IMR-90 (cell line): ENCODE measurements around the gene PNMA8A. TPM values are rescaled to one million over a fixed set of nuclear protein-coding genes. Genes with fewer than 3 reads are reported as not detected.

Experiments used
- ATAC-seq: fragments of 200-7000 bp; cut with Tn5 transposase; 2 replicates; pipeline ENCODE4 v1.9.1; 2020; ENCODE audit warnings: low read depth, mild to moderate bottlenecking, moderate library complexity
- BruUV-seq: library from RNA; stranded (reverse); fragments of 400-500 nt; replicated peaks from 2 replicates; lab custom pipeline; 2021; lab: Mats Ljungman, UMichigan
- CTCF ChIA-PET: fragments of 300-600 bp; formaldehyde crosslinking; extraction: SDS; loops from one replicate; lab custom pipeline; 2021; ENCODE audit warnings: antibody characterized with exemption; lab: Yijun Ruan, JAX
- POLR2A ChIA-PET: fragments of 300-600 bp; sonication (Branson Sonifier 250); formaldehyde crosslinking; loops from one replicate; lab custom pipeline; 2022; ENCODE audit warnings: antibody characterized with exemption; ENCODE audit not compliant: unreplicated experiment; lab: Charles Lee
- DNase-seq: peaks from one replicate; pipeline ENCODE4 v3.0.0; 2013
- H2AFZ ChIP-seq: replicated peaks from 2 replicates; pipeline ENCODE3; 2013; ENCODE audit warnings: low read length, mild to moderate bottlenecking; ENCODE audit not compliant: poor library complexity
- H2AK5ac ChIP-seq: 2 replicates; pipeline ENCODE4 v1.6.1; 2013; ENCODE audit warnings: low read depth, low read length, inconsistent platforms
- H2AK9ac ChIP-seq: replicated peaks from 2 replicates; pipeline ENCODE3; 2013; ENCODE audit warnings: mild to moderate bottlenecking, low read depth, low read length, moderate library complexity; ENCODE audit not compliant: poor library complexity
- H2BK120ac ChIP-seq: 2 replicates; pipeline ENCODE4 v1.6.1; 2013; ENCODE audit warnings: low read depth, low read length, inconsistent platforms
- H2BK15ac ChIP-seq: 3 replicates; pipeline ENCODE4 v1.6.1; 2013; ENCODE audit warnings: low read depth, low read length, inconsistent platforms
- H2BK20ac ChIP-seq: 2 replicates; pipeline ENCODE4 v1.6.1; 2013; ENCODE audit warnings: low read depth, mild to moderate bottlenecking, inconsistent platforms, low read length, moderate library complexity
- H2BK5ac ChIP-seq: 2 replicates; pipeline ENCODE4 v1.6.1; 2013; ENCODE audit warnings: mild to moderate bottlenecking, low read depth, low read length, inconsistent platforms; ENCODE audit not compliant: poor library complexity, severe bottlenecking
- H3K14ac ChIP-seq: replicated peaks from 2 replicates; pipeline ENCODE4 v1.6.1; 2013; ENCODE audit warnings: low read depth, low read length, inconsistent platforms
- H3K18ac ChIP-seq: 2 replicates; pipeline ENCODE4 v1.6.1; 2013; ENCODE audit warnings: low read depth, low read length, control low read depth
- H3K23ac ChIP-seq: 2 replicates; pipeline ENCODE4 v1.6.1; 2013; ENCODE audit warnings: low read depth, low read length, inconsistent platforms
- H3K27ac ChIP-seq: 2 replicates; pipeline ENCODE4 v1.5.1; 2013; ENCODE audit warnings: mild to moderate bottlenecking, control low read depth, low read length; ENCODE audit not compliant: insufficient read depth
- H3K27me3 ChIP-seq: 2 replicates; pipeline ENCODE4 v1.6.1; 2013; ENCODE audit warnings: low read length; ENCODE audit not compliant: control insufficient read depth, insufficient read depth
- H3K36me3 ChIP-seq: 2 replicates; pipeline ENCODE4 v1.6.1; 2013; ENCODE audit warnings: low read length, mixed read lengths; ENCODE audit not compliant: control insufficient read depth, insufficient read depth
- H3K4ac ChIP-seq: 2 replicates; pipeline ENCODE4 v1.6.1; 2013; ENCODE audit warnings: low read depth, low read length, inconsistent platforms
- H3K4me1 ChIP-seq: 2 replicates; pipeline ENCODE4 v1.6.1; 2013; ENCODE audit warnings: low read length, mixed read lengths; ENCODE audit not compliant: control insufficient read depth, insufficient read depth
- H3K4me2 ChIP-seq: 2 replicates; pipeline ENCODE4 v1.6.1; 2013; ENCODE audit warnings: low read depth, mild to moderate bottlenecking, control low read depth, low read length, moderate library complexity
- H3K4me3 ChIP-seq: 2 replicates; pipeline ENCODE4 v1.5.1; 2013; ENCODE audit warnings: low read depth, mild to moderate bottlenecking, control low read depth, low read length, moderate library complexity; ENCODE audit not compliant: insufficient read depth
- H3K56ac ChIP-seq: 2 replicates; pipeline ENCODE4 v1.6.1; 2013; ENCODE audit warnings: low read length, inconsistent platforms; ENCODE audit not compliant: insufficient read depth; ENCODE audit errors: extremely low read depth
- H3K79me1 ChIP-seq, 2 experiments: 2 replicates each; pipeline ENCODE4 v1.6.1; 2013; ENCODE audit warnings: low read length in 2 of 2, inconsistent platforms in 1 of 2, low read depth in 1 of 2
- H3K9ac ChIP-seq: 2 replicates; pipeline ENCODE4 v1.6.1; 2013; ENCODE audit warnings: low read depth, low read length, control low read depth
- H3K9me1 ChIP-seq: 2 replicates; pipeline ENCODE4 v1.6.1; 2013; ENCODE audit warnings: low read length, inconsistent platforms; ENCODE audit not compliant: insufficient read depth
- H3K9me3 ChIP-seq: 2 replicates; pipeline ENCODE4 v1.6.1; 2013; ENCODE audit warnings: low read length; ENCODE audit not compliant: control insufficient read depth, insufficient read depth
- H4K20me1 ChIP-seq: 2 replicates; pipeline ENCODE4 v1.6.1; 2013; ENCODE audit warnings: low read length, inconsistent platforms; ENCODE audit not compliant: insufficient read depth
- H4K5ac ChIP-seq: 2 replicates; pipeline ENCODE4 v1.6.1; 2013; ENCODE audit warnings: mild to moderate bottlenecking, low read depth, low read length, control low read depth
- H4K8ac ChIP-seq, 2 experiments: 2 replicates each; pipeline ENCODE4 v1.6.1; 2013; ENCODE audit warnings: low read depth in 2 of 2, low read length in 2 of 2, control low read depth in 1 of 2, inconsistent platforms in 1 of 2
- H4K91ac ChIP-seq: 2 replicates; pipeline ENCODE4 v1.6.1; 2013; ENCODE audit warnings: low read depth, low read length, inconsistent platforms; ENCODE audit not compliant: insufficient read depth
- BHLHE40 ChIP-seq: fragments of 150-350 bp; IDR thresholded peaks from 2 replicates; pipeline ENCODE4 v1.6.1; 2016; ENCODE audit warnings: mild to moderate bottlenecking, low read depth, low read length
- CEBPB ChIP-seq: IDR thresholded peaks from 2 replicates; pipeline ENCODE4 v1.6.1; 2012; ENCODE audit warnings: low read depth, low read length, improper control_type of control experiment
- CHD1 ChIP-seq: IDR thresholded peaks from 2 replicates; pipeline ENCODE4 v1.6.1; 2012; ENCODE audit warnings: low read depth, low read length, improper control_type of control experiment
- FOS ChIP-seq: fragments of 150-350 bp; IDR thresholded peaks from 2 replicates; pipeline ENCODE4 v1.6.1; 2016; ENCODE audit warnings: low read depth, low read length
- MAFK ChIP-seq: IDR thresholded peaks from 2 replicates; pipeline ENCODE4 v1.6.1; 2012; ENCODE audit warnings: low read depth, low read length, improper control_type of control experiment
- MAZ ChIP-seq: IDR thresholded peaks from 2 replicates; pipeline ENCODE4 v1.6.1; 2012; ENCODE audit warnings: low read depth, mild to moderate bottlenecking, low read length, improper control_type of control experiment, moderate library complexity, borderline replicate concordance
- MXI1 ChIP-seq: IDR thresholded peaks from 2 replicates; pipeline ENCODE4 v1.6.1; 2012; ENCODE audit warnings: low read depth, mild to moderate bottlenecking, low read length, moderate library complexity, borderline replicate concordance
- NFE2L2 ChIP-seq: fragments of 150-350 bp; IDR thresholded peaks from 2 replicates; pipeline ENCODE4 v1.6.1; 2016; ENCODE audit warnings: low read depth, mild to moderate bottlenecking, low read length
- POLR2A ChIP-seq: IDR thresholded peaks from 2 replicates; pipeline ENCODE4 v1.6.1; 2012; ENCODE audit warnings: mild to moderate bottlenecking, low read depth, low read length
- RAD21 ChIP-seq: IDR thresholded peaks from 2 replicates; pipeline ENCODE4 v1.6.1; 2012; ENCODE audit warnings: low read length, improper control_type of control experiment
- RCOR1 ChIP-seq: IDR thresholded peaks from 2 replicates; pipeline ENCODE4 v1.6.1; 2012; ENCODE audit warnings: mild to moderate bottlenecking, low read length, improper control_type of control experiment; ENCODE audit not compliant: insufficient replicate concordance
- RFX5 ChIP-seq: IDR thresholded peaks from 2 replicates; pipeline ENCODE4 v1.8.0; 2012; ENCODE audit warnings: low read depth, mild to moderate bottlenecking, low read length, moderate library complexity
- SMC3 ChIP-seq: fragments of 150-350 bp; IDR thresholded peaks from 2 replicates; pipeline ENCODE4 v1.6.1; 2016; ENCODE audit warnings: low read depth, mild to moderate bottlenecking, antibody characterized with exemption, low read length, moderate library complexity
- WGBS, 2 experiments: methylation state at CpG; one replicate each; pipeline versions ENCODE4 v1.1.5 to v1.1.7; 2013; ENCODE audit warnings: missing lambda C conversion rate in 2 of 2; ENCODE audit not compliant: insufficient read length in 1 of 2; ENCODE audit errors: extremely low coverage in 2 of 2; 5-methylcytosine and 5-hydroxymethylcytosine counted together
- dilution Hi-C: fragments of 300-500 bp; cut with HindIII; formaldehyde crosslinking; loops from one replicate; pipeline ENCODE4 v1.14.3; 2018; ENCODE audit warnings: low sequenced_read_pairs; ENCODE audit not compliant: unreplicated experiment
- in situ Hi-C: fragments of 300-500 bp; cut with MboI; formaldehyde crosslinking; loops from 3 replicates; pipeline ENCODE4 v1.14.3; 2019; ENCODE audit warnings: low sequenced_read_pairs, inconsistent platforms, mixed read lengths
- intact Hi-C: fragments of 100-400 bp; cut with micrococcal nuclease; formaldehyde crosslinking; loops from 2 replicates; pipeline ENCODE4 v1.10.0; 2022
- polyA plus RNA-seq, 3 experiments: library from polyadenylated mRNA; depleted of rRNA; stranded (reverse); fragments of >200 nt; gene quantifications; 2 replicates each; pipeline ENCODE4 v1.2.3, GENCODE V29; 2012; ENCODE audit warnings: low replicate concordance in 1 of 3
- total RNA-seq: library from RNA; depleted of rRNA; stranded (reverse); fragments of >200 nt; gene quantifications from 2 replicates; pipeline ENCODE4 v1.2.3, GENCODE V29; 2012
- TF ChIP-seq, protein P1 (sequence below): conservative IDR thresholded peaks from 2 replicates; pipeline ENCODE4 v1.5.1; 2012; ENCODE audit warnings: mild to moderate bottlenecking, low read depth, low read length, improper control_type of control experiment
- TF ChIP-seq, protein P2 (sequence below): fragments of 150-350 bp; IDR thresholded peaks from 2 replicates; pipeline ENCODE4 v1.6.1; 2017; ENCODE audit warnings: mild to moderate bottlenecking, antibody characterized with exemption, low read length, low read depth
- TF ChIP-seq, protein P3 (sequence below): fragments of 150-350 bp; IDR thresholded peaks from 2 replicates; pipeline ENCODE4 v1.6.1; 2016; ENCODE audit warnings: low read depth, mild to moderate bottlenecking, low read length, moderate library complexity, borderline replicate concordance

PNMA8A gene
- total and polyA plus RNA-seq, 2 of the 4 experiments (the other 2 are of a cell fraction), result 0.77 to 0.90 TPM

DNA sequence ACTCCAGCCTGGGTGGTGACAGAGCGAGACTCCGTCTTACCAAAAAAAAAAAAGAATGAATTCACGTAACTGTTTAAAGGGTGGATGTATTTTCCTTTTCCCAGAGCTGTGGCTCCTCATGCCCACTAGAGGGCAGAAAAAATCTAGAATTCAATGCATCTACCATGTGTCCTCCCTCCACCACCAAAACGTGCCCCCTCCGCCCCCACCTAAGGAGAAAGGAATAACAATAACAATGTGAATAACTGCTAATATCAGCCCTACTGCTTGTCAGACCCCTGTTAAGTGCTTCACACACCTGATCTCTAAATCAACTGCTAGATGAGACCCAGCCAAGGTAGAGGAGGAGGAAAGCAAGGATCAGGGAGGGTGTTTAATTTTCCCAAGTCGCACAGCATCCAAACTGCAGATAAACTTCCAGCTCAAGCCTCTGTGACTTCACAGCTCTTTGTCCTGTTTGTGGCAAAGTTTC lies 44.6 kb upstream of the PNMA8A start:
- H3K4ac ChIP-seq, result no peak overlapping the region
- ChIA-PET CTCF (interaction anchor here (0.6 to 1.7 kb wide), 10 partner anchors 9 to 236 kb away, joined by 3 to 6 read pairs (median 4); partner anchors contain the start of gene PNMA8B), POLR2A (no interaction called here)
- H3K36me3 ChIP-seq, result no peaks in the 10 kb centered on the region
- H2BK5ac ChIP-seq, result no peak overlapping the region
- no peak overlapping the region for H4K5ac ChIP-seq
- H3K27me3 ChIP-seq, result peaks cover 7% of the 10 kb centered on the region
- H3K18ac ChIP-seq, result no peak overlapping the region
- H3K23ac ChIP-seq, result no peak overlapping the region
- no peak overlapping the region for H4K91ac ChIP-seq
- BruUV-seq, result no TSS peak
- no peak overlapping the region for H2AK5ac ChIP-seq
- H3K9ac ChIP-seq, result no peak overlapping the region
- H4K8ac ChIP-seq, result no peak overlapping the region
- no peak overlapping the region for H2AFZ ChIP-seq
- H3K79me1 ChIP-seq, result no peaks in the 10 kb centered on the region
- H4K20me1 ChIP-seq, result no peaks in the 10 kb centered on the region
- no peak for TF ChIP-seq MAFK
- TF ChIP-seq MXI1, result no peak
- TF ChIP-seq, protein P1, sequence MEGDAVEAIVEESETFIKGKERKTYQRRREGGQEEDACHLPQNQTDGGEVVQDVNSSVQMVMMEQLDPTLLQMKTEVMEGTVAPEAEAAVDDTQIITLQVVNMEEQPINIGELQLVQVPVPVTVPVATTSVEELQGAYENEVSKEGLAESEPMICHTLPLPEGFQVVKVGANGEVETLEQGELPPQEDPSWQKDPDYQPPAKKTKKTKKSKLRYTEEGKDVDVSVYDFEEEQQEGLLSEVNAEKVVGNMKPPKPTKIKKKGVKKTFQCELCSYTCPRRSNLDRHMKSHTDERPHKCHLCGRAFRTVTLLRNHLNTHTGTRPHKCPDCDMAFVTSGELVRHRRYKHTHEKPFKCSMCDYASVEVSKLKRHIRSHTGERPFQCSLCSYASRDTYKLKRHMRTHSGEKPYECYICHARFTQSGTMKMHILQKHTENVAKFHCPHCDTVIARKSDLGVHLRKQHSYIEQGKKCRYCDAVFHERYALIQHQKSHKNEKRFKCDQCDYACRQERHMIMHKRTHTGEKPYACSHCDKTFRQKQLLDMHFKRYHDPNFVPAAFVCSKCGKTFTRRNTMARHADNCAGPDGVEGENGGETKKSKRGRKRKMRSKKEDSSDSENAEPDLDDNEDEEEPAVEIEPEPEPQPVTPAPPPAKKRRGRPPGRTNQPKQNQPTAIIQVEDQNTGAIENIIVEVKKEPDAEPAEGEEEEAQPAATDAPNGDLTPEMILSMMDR, result peak; percentile 67
- TF ChIP-seq RAD21, result no peak
- TF ChIP-seq RFX5, result no peak
- TF ChIP-seq NFE2L2, result no peak
- no peak for TF ChIP-seq RCOR1
- no peak for TF ChIP-seq POLR2A
- TF ChIP-seq FOS, result no peak
- TF ChIP-seq, protein P2, sequence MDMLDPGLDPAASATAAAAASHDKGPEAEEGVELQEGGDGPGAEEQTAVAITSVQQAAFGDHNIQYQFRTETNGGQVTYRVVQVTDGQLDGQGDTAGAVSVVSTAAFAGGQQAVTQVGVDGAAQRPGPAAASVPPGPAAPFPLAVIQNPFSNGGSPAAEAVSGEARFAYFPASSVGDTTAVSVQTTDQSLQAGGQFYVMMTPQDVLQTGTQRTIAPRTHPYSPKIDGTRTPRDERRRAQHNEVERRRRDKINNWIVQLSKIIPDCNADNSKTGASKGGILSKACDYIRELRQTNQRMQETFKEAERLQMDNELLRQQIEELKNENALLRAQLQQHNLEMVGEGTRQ, result no peak; the same call in 1 of the 2 replicates
- TF ChIP-seq, protein P3, sequence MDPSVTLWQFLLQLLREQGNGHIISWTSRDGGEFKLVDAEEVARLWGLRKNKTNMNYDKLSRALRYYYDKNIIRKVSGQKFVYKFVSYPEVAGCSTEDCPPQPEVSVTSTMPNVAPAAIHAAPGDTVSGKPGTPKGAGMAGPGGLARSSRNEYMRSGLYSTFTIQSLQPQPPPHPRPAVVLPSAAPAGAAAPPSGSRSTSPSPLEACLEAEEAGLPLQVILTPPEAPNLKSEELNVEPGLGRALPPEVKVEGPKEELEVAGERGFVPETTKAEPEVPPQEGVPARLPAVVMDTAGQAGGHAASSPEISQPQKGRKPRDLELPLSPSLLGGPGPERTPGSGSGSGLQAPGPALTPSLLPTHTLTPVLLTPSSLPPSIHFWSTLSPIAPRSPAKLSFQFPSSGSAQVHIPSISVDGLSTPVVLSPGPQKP, result no peak
- peak; percentile 57; the same call in 1 of the 2 replicates for TF ChIP-seq BHLHE40
- TF ChIP-seq SMC3, result peak; percentile 44; the same call in 1 of the 2 replicates
- TF ChIP-seq CHD1, result no peak
- TF ChIP-seq CEBPB, result no peak
- no peak for TF ChIP-seq MAZ
- H3K9me1 ChIP-seq, result no peaks in the 10 kb centered on the region; the same call in 1 of the 2 replicates
- no peaks in the 10 kb centered on the region for H3K4me1 ChIP-seq
- H3K14ac ChIP-seq, result no peak overlapping the region
- no peak overlapping the region for H2BK15ac ChIP-seq
- no peak overlapping the region for H2AK9ac ChIP-seq
- H2BK20ac ChIP-seq, result no peak overlapping the region
- H3K27ac ChIP-seq, result no peak overlapping the region
- H2BK120ac ChIP-seq, result no peak overlapping the region
- ATAC-seq (peak; percentile 82), DNase-seq (peak; percentile 33)
- dilution Hi-C loops, result no loop called here
- no peak overlapping the region for H3K56ac ChIP-seq
- H3K9me3 ChIP-seq, result peaks cover 8% of the 10 kb centered on the region
- no peak overlapping the region for H3K4me3 ChIP-seq
- in situ Hi-C loops, result no loop called here
- intact Hi-C loops, result loop anchor here (1.0 kb wide), 1 partner anchor 26 kb away; no protein-coding TSS in a partner anchor
- WGBS, 2 experiments, result no CpG with 5 or more reads among the region's 6 CpGs
- H3K4me2 ChIP-seq, result no peak overlapping the region
